ENCODE data around the gene ITSN1. TPM values are rescaled to one million over a fixed set of nuclear protein-coding genes. Genes with fewer than 3 reads are reported as not detected.

Gene ITSN1
- total and polyA plus RNA-seq, 2 donors, result 44.4 to 81.7 TPM

DNA sequence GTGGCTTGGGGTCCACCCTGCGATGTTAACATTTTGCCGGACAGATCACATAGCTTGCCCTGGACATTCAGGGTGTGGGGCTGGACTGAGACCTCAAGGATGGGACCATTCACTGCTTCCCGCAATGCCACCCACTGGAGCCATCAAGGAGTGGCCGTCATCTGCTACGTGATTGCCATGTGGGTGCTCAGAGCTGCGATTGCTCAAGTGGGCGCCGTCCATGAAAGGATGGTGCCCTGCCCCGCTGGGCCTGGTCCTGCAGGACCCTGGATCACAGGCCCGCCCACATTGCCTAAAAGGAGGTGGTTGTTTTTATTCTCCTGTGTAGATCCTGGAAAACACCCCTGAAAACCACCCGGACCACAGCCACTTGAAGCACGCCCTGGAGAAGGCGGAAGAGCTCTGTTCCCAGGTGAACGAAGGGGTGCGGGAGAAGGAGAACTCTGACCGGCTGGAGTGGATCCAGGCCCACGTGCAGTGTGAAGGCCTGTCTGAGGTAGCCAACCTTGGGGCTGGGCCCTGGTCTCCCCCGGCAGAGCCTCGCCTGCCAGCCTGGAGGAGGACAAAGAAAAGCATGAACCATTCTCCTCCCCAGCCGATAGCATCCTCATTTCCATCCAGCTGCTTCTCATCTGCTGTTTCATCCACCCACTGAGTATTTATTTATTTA lies 232.9 kb downstream of the ITSN1 start:
- WGBS, result 92% methylated on average over 20 of the region's 20 CpGs
- H3K4me1 ChIP-seq (ENCODE audit: insufficient read depth), result no peaks in the 10 kb centered on the region
- H3K4me3 ChIP-seq (ENCODE audit: low read depth, low read length), result no peak overlapping the region
- H3K36me3 ChIP-seq (ENCODE audit: insufficient read depth), result no peaks in the 10 kb centered on the region
- H3K27ac ChIP-seq (ENCODE audit: low read depth), result no peak overlapping the region
- no peak for DNase-seq (ENCODE audit: extremely low spot score)

DNA sequence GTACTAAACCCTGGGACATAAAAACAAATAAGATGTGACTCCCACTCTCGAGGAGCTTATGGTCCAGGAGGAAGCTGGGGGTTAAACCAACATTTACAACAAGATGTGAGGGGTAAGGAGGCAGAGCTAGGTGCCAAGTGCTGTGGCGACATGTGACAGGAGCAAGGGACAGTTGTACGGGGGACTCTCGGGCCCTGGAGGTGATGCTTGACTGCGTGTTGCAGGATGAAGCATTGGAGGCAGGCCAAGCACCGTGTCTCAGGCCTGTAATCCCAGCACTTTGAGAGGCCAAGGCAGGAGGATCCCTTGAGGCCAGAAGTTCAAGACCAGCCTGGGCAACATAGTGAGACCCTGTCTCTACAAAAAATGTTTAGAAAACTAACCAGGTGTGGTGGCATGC lies 236.5 kb downstream of the ITSN1 start:
- WGBS, result 91% methylated on average over 6 of the region's 6 CpGs
- no peak overlapping the region for H3K4me3 ChIP-seq (ENCODE audit: low read depth, low read length)
- no peaks in the 10 kb centered on the region for H3K36me3 ChIP-seq (ENCODE audit: insufficient read depth)
- DNase-seq (ENCODE audit: extremely low spot score), result no peak
- no peak overlapping the region for H3K27ac ChIP-seq (ENCODE audit: low read depth)
- no peaks in the 10 kb centered on the region for H3K4me1 ChIP-seq (ENCODE audit: insufficient read depth)

DNA sequence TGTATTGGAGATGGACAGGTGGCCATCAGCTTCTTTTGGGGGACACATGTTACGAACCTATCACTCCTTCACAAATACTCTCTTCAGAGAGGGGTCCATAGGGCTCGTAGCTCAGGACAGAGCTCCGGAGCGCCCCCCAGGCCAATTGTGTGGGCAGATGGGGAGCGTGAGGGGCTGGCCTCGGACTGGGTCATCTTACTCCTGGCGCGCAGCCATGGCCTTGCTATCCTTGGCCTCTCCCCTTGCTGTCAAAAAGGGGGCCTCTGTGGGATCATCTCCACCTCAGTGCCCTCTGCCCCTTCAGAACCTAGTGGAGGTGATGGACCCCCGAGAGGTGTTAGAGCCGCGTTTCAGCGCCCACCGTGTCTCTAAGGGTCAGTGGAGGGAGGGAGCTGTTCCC lies 238.3 kb downstream of the ITSN1 start:
- H3K4me1 ChIP-seq (ENCODE audit: insufficient read depth), result no peaks in the 10 kb centered on the region
- no peak for DNase-seq (ENCODE audit: extremely low spot score)
- H3K4me3 ChIP-seq (ENCODE audit: low read depth, low read length), result no peak overlapping the region
- H3K27ac ChIP-seq (ENCODE audit: low read depth), result no peak overlapping the region
- WGBS, result 87% methylated on average over 13 of the region's 13 CpGs
- no peaks in the 10 kb centered on the region for H3K36me3 ChIP-seq (ENCODE audit: insufficient read depth)

DNA sequence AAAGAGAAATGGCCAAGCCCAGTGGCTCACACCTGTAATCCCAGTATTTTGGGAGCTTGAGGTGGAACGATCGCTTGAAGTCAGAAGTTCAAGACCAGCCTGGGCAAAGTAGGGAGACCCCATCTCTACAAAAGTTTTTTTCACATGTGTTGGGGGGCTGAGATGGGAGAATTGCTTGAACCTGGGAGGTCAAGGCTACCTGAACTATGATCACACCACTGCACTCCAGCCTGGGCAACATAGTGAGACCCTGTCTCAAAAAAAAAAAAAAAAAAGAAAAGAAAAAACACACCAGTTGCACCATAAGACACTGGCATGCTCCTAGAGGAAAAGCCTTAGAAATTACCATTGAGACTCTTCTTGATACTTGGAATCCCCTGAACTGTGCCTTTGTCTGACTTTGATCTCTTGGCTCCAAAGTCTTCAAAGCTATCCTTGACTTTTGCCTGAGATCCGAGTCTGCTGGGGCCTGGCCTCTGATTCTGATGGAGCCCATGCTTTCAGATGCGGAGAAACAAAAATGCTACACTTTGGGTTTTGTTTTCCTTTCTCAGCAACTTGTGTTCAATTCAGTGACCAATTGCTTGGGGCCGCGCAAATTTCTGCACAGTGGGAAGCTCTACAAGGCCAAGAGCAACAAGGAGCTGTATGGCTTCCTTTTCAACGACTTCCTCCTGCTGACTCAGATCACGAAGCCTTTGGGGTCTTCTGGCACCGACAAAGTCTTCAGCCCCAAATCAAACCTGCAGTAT lies 239.6 kb downstream of the ITSN1 start:
- no peak for DNase-seq (ENCODE audit: extremely low spot score)
- Histone ChIP-seq H3K4me3 (ENCODE audit: low read depth, low read length) (no peak overlapping the region), H3K4me1 (ENCODE audit: insufficient read depth) (no peaks in the 10 kb centered on the region), H3K27ac (ENCODE audit: low read depth) (no peak overlapping the region), H3K36me3 (ENCODE audit: insufficient read depth) (no peaks in the 10 kb centered on the region)
- WGBS, result 84% methylated on average over 9 of the region's 9 CpGs

DNA sequence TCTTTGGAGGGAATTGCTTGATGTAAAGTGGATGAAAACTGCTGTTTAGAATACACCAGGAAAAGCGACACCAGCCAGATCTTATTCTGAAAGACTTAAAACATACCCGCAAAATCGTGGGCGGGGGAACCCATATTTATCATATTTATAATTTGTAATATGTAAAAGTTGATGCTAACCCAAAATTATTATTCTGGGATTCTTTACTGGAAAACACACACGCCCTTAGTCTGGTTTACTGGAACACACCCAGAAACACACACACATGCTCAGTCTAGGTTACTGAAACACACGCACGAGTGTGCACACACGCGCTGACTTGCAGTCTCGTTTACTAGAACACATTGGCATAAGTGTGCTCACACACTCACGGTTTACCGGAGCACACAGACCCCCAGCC lies 240.8 kb downstream of the ITSN1 start:
- 66% methylated on average over 12 of the region's 12 CpGs for WGBS
- no peak for DNase-seq (ENCODE audit: extremely low spot score)
- Histone ChIP-seq H3K27ac (ENCODE audit: low read depth) (no peak overlapping the region), H3K36me3 (ENCODE audit: insufficient read depth) (no peaks in the 10 kb centered on the region), H3K4me3 (ENCODE audit: low read depth, low read length) (no peak overlapping the region), H3K4me1 (ENCODE audit: insufficient read depth) (no peaks in the 10 kb centered on the region)

DNA sequence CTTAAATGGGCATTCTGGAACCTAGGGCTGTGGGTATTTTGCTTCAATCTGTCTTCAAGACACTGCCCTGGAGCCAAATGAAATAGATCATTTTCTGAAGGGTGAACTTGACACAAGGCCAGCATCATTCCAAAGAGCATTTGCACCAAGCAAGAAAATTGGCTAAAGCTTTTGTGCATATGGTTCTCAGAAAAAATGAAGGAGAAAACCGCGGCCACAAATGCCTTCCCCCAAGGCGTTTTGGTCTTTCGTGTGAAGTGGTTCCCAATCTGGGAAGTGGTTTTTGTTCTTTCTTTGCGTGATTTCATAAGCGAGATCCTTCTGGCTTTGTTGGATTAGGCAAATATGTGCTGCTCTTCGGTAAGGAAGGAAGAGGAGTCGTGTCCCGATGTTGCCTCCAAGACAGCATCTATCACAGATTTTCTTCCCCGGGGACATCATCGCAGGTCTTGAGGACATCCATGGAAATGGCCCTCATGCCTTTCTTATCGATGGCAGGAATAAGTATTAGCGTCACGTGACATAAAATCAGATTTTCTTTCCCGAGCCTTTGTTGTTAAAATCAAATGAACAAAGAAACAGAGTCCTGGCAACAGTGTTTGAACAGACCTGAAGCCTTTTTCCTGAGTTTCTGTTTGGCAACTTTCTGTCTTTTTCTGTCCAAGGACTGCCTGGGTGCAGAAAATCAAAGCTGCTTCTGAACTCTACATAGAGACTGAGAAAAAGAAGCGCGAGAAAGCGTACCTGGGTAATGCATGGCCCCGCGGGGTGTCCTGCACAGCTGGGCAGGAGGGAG lies 242.3 kb downstream of the ITSN1 start:
- H3K4me3 ChIP-seq (ENCODE audit: low read depth, low read length), result no peak overlapping the region
- H3K27ac ChIP-seq (ENCODE audit: low read depth), result no peak overlapping the region
- no peak for DNase-seq (ENCODE audit: extremely low spot score)
- H3K36me3 ChIP-seq (ENCODE audit: insufficient read depth), result no peaks in the 10 kb centered on the region
- no peaks in the 10 kb centered on the region for H3K4me1 ChIP-seq (ENCODE audit: insufficient read depth)
- WGBS, result 48% methylated on average over 20 of the region's 20 CpGs

DNA sequence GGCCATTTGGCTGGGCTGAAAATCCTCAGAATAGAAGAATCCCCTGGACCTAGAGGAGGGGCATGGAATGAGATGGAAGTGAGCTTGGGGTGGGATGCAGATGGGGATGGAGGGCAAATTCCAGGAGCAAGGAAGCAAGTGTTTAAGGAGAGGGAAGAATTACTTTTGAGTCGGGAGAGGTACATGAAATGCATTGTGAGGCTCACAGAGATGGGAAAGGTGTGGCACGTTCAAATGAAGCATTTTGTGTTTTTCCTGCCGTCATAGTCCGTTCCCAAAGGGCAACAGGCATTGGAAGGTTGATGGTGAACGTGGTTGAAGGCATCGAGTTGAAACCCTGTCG lies 242.8 kb downstream of the ITSN1 start:
- no peak overlapping the region for H3K4me3 ChIP-seq (ENCODE audit: low read depth, low read length)
- no peak for DNase-seq (ENCODE audit: extremely low spot score)
- no peaks in the 10 kb centered on the region for H3K4me1 ChIP-seq (ENCODE audit: insufficient read depth)
- no peaks in the 10 kb centered on the region for H3K36me3 ChIP-seq (ENCODE audit: insufficient read depth)
- no peak overlapping the region for H3K27ac ChIP-seq (ENCODE audit: low read depth)
- 92% methylated on average over 7 of the region's 7 CpGs for WGBS

DNA sequence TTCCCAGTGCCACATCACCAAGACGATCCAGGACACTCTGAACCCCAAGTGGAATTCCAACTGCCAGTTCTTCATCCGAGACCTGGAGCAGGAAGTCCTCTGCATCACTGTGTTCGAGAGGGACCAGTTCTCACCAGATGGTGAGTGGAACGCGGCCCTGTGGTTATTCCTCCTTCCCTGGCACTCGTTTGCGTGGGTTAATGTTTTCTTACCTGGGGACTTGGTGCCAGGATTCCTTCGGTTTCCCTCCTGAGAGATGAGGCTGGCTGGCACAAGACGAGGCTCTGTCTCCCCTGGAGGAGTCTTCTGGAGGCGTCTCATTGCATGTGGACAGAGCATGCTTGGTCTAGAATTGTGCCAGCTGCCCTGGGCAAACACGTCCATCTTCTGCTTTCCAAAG lies 244.0 kb downstream of the ITSN1 start:
- WGBS, result 93% methylated on average over 11 of the region's 11 CpGs
- no peaks in the 10 kb centered on the region for H3K36me3 ChIP-seq (ENCODE audit: insufficient read depth)
- H3K4me3 ChIP-seq (ENCODE audit: low read depth, low read length), result no peak overlapping the region
- no peak overlapping the region for H3K27ac ChIP-seq (ENCODE audit: low read depth)
- no peaks in the 10 kb centered on the region for H3K4me1 ChIP-seq (ENCODE audit: insufficient read depth)
- no peak for DNase-seq (ENCODE audit: extremely low spot score)

DNA sequence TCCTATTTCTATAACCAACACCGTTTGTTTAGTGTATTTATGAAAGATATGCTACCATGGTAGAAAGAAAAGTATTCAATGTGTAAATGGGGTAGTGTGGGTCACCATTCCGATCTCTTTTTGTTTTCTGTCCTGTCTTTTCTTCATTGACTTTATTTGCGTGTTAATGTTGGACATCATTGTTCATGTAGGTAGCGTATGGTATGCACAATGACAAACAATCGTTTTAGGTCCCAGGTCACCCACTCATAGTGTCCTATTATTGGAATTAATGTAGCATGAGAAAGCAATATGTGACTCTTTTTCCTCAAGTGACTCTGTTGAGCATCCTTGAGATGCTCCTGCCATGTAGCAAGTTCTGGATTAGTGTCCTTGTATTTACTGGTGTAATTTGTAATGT lies 247.9 kb downstream of the ITSN1 start:
- no peak for DNase-seq (ENCODE audit: extremely low spot score)
- Histone ChIP-seq H3K4me3 (ENCODE audit: low read depth, low read length) (no peak overlapping the region), H3K27ac (ENCODE audit: low read depth) (no peak overlapping the region), H3K4me1 (ENCODE audit: insufficient read depth) (no peaks in the 10 kb centered on the region), H3K36me3 (ENCODE audit: insufficient read depth) (no peaks in the 10 kb centered on the region)
- WGBS, result 92% methylated on average over 5 of the region's 5 CpGs

DNA sequence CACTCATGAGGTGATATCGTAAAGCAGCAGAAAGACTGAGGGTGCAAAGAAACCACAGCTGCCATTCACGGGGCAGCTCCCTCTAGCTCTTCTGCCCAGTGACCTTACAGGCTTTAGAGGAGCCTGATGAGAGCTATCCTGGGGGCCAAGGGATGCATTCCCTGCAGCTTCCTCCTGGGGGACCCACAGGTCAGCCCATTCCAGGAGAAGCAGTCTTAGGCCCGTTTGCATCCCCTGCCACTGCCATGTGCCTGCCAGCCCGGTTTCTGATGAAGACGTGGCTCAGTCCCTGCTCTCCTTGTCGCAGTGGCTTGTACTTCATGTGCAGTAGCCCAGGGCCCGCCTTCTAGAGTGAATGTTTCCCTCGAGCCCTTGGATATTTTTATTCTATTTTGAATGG lies 250.6 kb downstream of the ITSN1 start:
- Histone ChIP-seq H3K4me1 (ENCODE audit: insufficient read depth) (no peaks in the 10 kb centered on the region), H3K4me3 (ENCODE audit: low read depth, low read length) (no peak overlapping the region), H3K36me3 (ENCODE audit: insufficient read depth) (no peaks in the 10 kb centered on the region), H3K27ac (ENCODE audit: low read depth) (no peak overlapping the region)
- DNase-seq (ENCODE audit: extremely low spot score), result no peak
- WGBS, result 89% methylated on average over 8 of the region's 8 CpGs

DNA sequence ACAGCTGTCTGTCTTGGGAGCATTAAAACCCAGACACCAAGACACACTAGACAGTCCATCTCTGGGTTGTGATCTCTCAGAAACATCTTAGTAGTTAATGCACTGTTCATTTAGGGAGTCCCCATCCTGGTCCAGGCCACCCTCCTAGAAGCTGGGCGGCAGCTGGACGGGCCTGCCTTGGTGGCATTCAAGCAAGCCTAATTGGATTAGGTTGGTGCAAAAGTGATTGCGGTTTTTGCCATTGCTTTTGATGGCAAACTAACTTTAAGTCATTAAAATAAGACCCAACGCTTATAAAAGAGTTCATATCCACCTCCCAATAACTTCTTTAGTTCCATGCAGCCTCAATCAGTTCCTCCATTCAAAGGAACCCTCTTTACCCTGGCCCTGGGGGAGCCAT lies 251.6 kb downstream of the ITSN1 start:
- Histone ChIP-seq H3K4me3 (ENCODE audit: low read depth, low read length) (no peak overlapping the region), H3K27ac (ENCODE audit: low read depth) (no peak overlapping the region), H3K4me1 (ENCODE audit: insufficient read depth) (no peaks in the 10 kb centered on the region), H3K36me3 (ENCODE audit: insufficient read depth) (no peaks in the 10 kb centered on the region)
- DNase-seq (ENCODE audit: extremely low spot score), result no peak
- WGBS, result 90% methylated on average over 4 of the region's 4 CpGs

DNA sequence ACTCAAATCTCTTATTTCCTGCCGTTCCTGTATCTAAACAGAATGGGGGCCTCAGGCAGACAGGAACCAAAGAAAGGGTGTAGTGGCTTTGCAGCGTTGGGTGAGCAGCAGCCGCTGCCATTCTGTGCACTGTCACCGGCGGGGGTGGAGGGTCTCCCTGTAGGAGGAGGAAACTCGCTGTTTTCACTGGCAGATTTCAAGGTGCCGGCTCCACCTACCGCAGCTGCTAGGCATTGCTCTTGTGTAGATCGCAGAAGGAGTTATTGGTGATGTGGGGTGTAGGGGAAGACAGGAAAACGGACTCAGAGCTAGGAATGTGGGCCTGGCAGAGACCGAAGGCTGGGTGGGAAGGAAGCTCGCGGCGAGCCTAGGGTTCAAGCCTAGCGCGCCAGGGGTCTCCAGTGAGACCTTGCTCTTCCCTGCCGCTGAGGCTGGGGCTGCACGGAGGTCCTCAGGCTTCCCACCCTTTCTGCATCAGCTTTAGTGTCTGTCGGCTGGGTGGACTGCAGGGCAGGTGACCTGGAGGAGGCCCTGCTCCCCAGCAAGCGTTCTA lies 252.5 kb downstream of the ITSN1 start:
- Histone ChIP-seq H3K4me1 (ENCODE audit: insufficient read depth) (no peaks in the 10 kb centered on the region), H3K36me3 (ENCODE audit: insufficient read depth) (no peaks in the 10 kb centered on the region), H3K4me3 (ENCODE audit: low read depth, low read length) (no peak overlapping the region), H3K27ac (ENCODE audit: low read depth) (no peak overlapping the region)
- 2% methylated on average over 20 of the region's 20 CpGs for WGBS
- DNase-seq (ENCODE audit: extremely low spot score), result peak; percentile 72

DNA sequence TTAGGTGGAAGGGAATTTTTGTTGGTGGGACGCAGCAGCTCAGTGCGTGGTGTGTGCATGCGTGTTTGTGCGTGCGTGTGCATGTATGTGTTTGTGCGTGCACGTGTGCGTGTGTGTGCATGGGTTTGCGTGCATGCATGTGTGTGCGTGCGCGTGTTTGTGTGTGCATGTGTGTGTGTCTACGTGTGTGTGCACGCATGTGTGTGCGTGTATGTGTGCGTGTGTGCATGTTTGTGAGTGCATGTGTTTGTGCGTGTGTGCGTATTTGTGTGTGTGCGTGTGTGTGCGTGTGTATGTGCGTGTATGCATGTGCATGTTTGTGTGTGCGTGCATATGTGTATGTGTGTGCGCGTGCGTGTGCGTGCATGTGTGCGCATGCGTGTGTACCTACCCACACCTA lies 253.1 kb downstream of the ITSN1 start:
- no peaks in the 10 kb centered on the region for H3K4me1 ChIP-seq (ENCODE audit: insufficient read depth)
- DNase-seq (ENCODE audit: extremely low spot score), result no peak
- no peak overlapping the region for H3K4me3 ChIP-seq (ENCODE audit: low read depth, low read length)
- H3K27ac ChIP-seq (ENCODE audit: low read depth), result no peak overlapping the region
- 82% methylated on average over 28 of the region's 28 CpGs for WGBS
- no peaks in the 10 kb centered on the region for H3K36me3 ChIP-seq (ENCODE audit: insufficient read depth)

DNA sequence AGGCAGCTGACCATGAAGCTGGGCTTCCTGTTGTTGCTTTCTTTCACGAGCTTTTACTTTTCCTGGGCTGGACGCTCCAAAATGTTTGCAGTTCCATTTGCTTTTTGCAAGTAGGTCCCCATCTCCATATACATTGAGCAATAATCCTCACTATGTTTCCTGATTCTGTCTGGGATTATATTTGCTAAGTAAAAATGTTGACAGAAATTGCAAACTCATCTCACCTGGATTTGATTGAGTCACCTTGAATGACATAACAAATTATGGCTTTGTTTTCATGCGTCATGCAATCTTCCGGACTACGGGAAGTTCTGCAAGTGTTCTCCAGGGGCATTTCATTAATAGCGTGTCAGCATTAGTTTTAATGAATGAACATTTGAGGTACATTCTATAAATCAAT lies 254.4 kb downstream of the ITSN1 start:
- no peak for DNase-seq (ENCODE audit: extremely low spot score)
- Histone ChIP-seq H3K4me3 (ENCODE audit: low read depth, low read length) (no peak overlapping the region), H3K36me3 (ENCODE audit: insufficient read depth) (no peaks in the 10 kb centered on the region), H3K27ac (ENCODE audit: low read depth) (no peak overlapping the region), H3K4me1 (ENCODE audit: insufficient read depth) (no peaks in the 10 kb centered on the region)
- WGBS, result 90% methylated on average over 6 of the region's 6 CpGs
